Uterus (tissue), 4 donors: ENCODE measurements around the gene ALS2CL. TPM values are rescaled to one million over a fixed set of nuclear protein-coding genes. Genes with fewer than 3 reads are reported as not detected.

Source experiments
- DNase-seq, 2 donors: peaks; one replicate each; pipeline ENCODE4 v3.0.0-alpha.2; 2019 to 2020
- H3K27ac ChIP-seq, 2 donors: fragments of 200-600 bp; sonication (generic); 1 replicate in 1 of 2; 2 replicates in 1 of 2; pipeline ENCODE4 v1.5.1; 2016 to 2018
- H3K27me3 ChIP-seq, 2 donors: fragments of 200-600 bp; sonication (generic); one replicate each; pipeline ENCODE4 v1.5.1; 2018 to 2019; ENCODE audit warnings: control low read depth in 1 of 2
- H3K36me3 ChIP-seq, 2 donors: fragments of 200-600 bp; sonication (generic); one replicate each; pipeline ENCODE4 v1.5.1; 2019; ENCODE audit warnings: control low read depth in 1 of 2
- H3K4me1 ChIP-seq, 2 donors: fragments of 200-600 bp; sonication (generic); one replicate each; pipeline ENCODE4 v1.5.1; 2018 to 2019; ENCODE audit warnings: control low read depth in 1 of 2
- H3K4me3 ChIP-seq, 2 donors: fragments of 200-600 bp; sonication (generic); 1 replicate in 1 of 2; 2 replicates in 1 of 2; pipeline ENCODE4 v1.5.1; 2018 to 2019; ENCODE audit warnings: mild to moderate bottlenecking in 1 of 2
- H3K9me3 ChIP-seq, 2 donors: fragments of 200-600 bp; sonication (generic); one replicate each; pipeline ENCODE4 v1.5.1; 2019; ENCODE audit warnings: control low read depth in 1 of 2
- POLR2A ChIP-seq, 2 donors: fragments of 450-650 bp; IDR thresholded peaks; one replicate each; pipeline ENCODE4 v1.6.1; 2016; ENCODE audit warnings: antibody characterized with exemption in 2 of 2, mild to moderate bottlenecking in 1 of 2, moderate library complexity in 1 of 2
- intact Hi-C: fragments of 100-400 bp; cut with DNase I; formaldehyde crosslinking; loops from one replicate; pipeline ENCODE4 v1.15.1; 2023; ENCODE audit warnings: low total_unique reads
- total RNA-seq, 4 donors: library from RNA; depleted of rRNA in 3 of 4; stranded (reverse); fragments of >200 nt in 3 of 4; gene quantifications; one replicate each; pipeline versions ENCODE4 v1.1.0 to v1.2.4, GENCODE V29; 2014 to 2023
- TF ChIP-seq, protein P1 (sequence below), 4 experiments: fragments of 200-600 bp in 2 of 4; fragments of 450-650 bp in 2 of 4; sonication (generic) in 2 of 4; IDR thresholded peaks; one replicate each; pipeline ENCODE4 v1.5.1; 2016 to 2019; ENCODE audit warnings: antibody characterized with exemption in 4 of 4, mild to moderate bottlenecking in 2 of 4, moderate library complexity in 1 of 4
- donor health status: DM: yes; HTN: yes; CAD: no.

The ALS2CL gene
- total RNA-seq, 4 donors from 2014 or later, result 15.7 to 75.3 (median 31.5) TPM

DNA sequence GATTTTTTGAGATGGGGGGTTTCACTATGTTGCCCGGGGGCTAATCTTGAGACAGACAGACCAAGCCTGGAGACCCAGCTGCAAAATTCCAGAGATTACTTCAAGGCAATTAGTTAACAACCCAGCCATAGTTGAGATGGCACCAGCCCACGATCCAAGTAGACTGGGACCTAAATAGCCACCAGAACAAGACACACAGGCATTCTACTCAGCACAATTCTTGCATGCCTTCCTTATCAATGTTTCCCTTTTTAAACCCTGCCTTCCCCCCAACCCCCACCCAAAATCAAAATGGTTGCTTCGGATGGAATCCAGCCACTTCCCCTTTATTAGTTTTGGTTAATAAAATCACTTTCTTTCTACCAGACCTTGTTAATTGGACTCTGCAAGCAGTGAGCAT lies 52.6 kb downstream of the ALS2CL start:
- intact Hi-C loops, result no loop called here
- TF ChIP-seq, protein P1, sequence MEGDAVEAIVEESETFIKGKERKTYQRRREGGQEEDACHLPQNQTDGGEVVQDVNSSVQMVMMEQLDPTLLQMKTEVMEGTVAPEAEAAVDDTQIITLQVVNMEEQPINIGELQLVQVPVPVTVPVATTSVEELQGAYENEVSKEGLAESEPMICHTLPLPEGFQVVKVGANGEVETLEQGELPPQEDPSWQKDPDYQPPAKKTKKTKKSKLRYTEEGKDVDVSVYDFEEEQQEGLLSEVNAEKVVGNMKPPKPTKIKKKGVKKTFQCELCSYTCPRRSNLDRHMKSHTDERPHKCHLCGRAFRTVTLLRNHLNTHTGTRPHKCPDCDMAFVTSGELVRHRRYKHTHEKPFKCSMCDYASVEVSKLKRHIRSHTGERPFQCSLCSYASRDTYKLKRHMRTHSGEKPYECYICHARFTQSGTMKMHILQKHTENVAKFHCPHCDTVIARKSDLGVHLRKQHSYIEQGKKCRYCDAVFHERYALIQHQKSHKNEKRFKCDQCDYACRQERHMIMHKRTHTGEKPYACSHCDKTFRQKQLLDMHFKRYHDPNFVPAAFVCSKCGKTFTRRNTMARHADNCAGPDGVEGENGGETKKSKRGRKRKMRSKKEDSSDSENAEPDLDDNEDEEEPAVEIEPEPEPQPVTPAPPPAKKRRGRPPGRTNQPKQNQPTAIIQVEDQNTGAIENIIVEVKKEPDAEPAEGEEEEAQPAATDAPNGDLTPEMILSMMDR (IDR thresholded peaks at IDR 0.05), result no peak
- no peak for TF ChIP-seq POLR2A (IDR thresholded peaks at IDR 0.05)
- DNase-seq, result no peak
- no peaks in the 10 kb centered on the region for H3K9me3 ChIP-seq
- H3K4me1 ChIP-seq, result no peaks in the 10 kb centered on the region
- no peak overlapping the region for H3K27ac ChIP-seq
- no peaks in the 10 kb centered on the region for H3K36me3 ChIP-seq
- no peak overlapping the region for H3K4me3 ChIP-seq
- no peaks in the 10 kb centered on the region for H3K27me3 ChIP-seq

DNA sequence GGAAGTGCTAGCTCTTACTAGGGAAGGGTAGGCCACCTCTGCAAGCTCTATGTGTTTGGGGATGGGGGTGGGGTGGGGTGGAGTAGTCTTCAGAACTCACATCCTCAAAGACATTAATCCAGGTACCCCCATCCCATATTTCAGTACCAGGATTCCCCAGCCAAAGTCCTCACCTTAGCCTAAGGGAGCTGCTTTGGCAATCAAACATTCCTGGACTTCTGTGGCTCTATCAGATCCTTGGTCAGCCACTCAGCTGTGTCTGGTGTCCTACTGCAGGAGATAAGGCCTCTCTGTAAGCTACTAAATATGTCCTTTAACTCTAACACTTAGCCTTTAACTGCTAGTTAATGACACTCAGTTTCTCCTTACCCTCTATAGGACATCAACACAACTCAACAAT lies 54.3 kb downstream of the ALS2CL start:
- intact Hi-C loops, result loop anchor here (10.0 kb wide), 1 partner anchor 154 kb away; no protein-coding TSS in a partner anchor
- H3K4me3 ChIP-seq, result no peak overlapping the region

DNA sequence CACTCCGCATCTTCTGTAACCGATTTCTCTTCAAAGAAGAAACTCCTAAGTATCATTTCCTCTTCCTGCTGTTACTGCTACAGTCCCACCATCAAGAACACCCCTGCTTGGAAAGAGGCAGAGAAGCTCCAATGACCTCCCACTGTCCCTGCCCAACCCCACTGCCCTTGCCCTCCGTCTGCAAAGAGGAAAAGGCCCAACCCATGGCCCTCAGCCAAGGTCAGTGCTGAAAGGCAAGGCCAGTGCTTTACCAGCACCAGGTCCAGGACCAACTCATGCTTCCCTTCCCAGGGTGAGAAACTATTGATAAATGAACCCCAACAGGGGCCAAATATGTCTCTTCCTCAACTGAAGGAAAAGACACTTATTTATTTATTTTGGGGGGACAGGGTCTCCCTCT lies 58.6 kb downstream of the ALS2CL start:
- TF ChIP-seq, protein P1 (IDR thresholded peaks at IDR 0.05), result no peak
- no peak for TF ChIP-seq POLR2A (IDR thresholded peaks at IDR 0.05)
- H3K27me3 ChIP-seq, result no peaks in the 10 kb centered on the region
- no peak for DNase-seq

More for the DNA sequence above, 54.3 kb downstream of the ALS2CL start:
- TF ChIP-seq, protein P1 (IDR thresholded peaks at IDR 0.05), result no peak
- no peak for TF ChIP-seq POLR2A (IDR thresholded peaks at IDR 0.05)
- Histone ChIP-seq H3K4me1 (no peaks in the 10 kb centered on the region), H3K9me3 (no peaks in the 10 kb centered on the region), H3K27ac (no peak overlapping the region), H3K27me3 (no peaks in the 10 kb centered on the region), H3K36me3 (no peaks in the 10 kb centered on the region)
- DNase-seq, result no peak

DNA sequence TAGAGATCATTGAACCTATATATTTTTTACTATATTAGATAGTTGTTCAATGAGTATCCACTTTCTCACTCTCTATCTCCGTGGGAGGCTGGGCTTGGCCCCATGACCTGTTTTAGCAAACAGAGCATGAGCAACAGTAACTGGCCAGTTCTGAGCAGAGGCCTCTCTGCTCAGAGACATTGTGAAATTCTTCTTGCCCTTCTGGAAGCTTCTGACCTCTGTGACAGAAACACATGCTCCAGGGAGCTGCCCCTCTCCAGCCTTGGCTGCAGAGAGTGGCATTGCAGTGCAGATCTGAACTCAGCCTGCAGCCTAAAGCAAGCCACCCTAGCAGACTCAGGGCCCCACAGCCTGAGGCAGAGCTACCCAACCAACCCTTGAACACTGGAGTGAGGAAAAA lies 60.7 kb downstream of the ALS2CL start:
- no peak for DNase-seq
- no peaks in the 10 kb centered on the region for H3K27me3 ChIP-seq
- no peak overlapping the region for H3K27ac ChIP-seq
- H3K9me3 ChIP-seq, result no peaks in the 10 kb centered on the region
- TF ChIP-seq, protein P1 (IDR thresholded peaks at IDR 0.05), result no peak
- TF ChIP-seq POLR2A (IDR thresholded peaks at IDR 0.05), result no peak
- no peaks in the 10 kb centered on the region for H3K4me1 ChIP-seq
- intact Hi-C loops, result loop anchor here (10.0 kb wide), 1 partner anchor 148 kb away; no protein-coding TSS in a partner anchor
- H3K36me3 ChIP-seq, result no peaks in the 10 kb centered on the region
- no peak overlapping the region for H3K4me3 ChIP-seq

More for the DNA sequence above, 58.6 kb downstream of the ALS2CL start:
- no peaks in the 10 kb centered on the region for H3K36me3 ChIP-seq
- H3K27ac ChIP-seq, result no peak overlapping the region
- no peak overlapping the region for H3K4me3 ChIP-seq
- H3K4me1 ChIP-seq, result no peaks in the 10 kb centered on the region
- H3K9me3 ChIP-seq, result no peaks in the 10 kb centered on the region
- intact Hi-C loops, result loop anchor here (10.0 kb wide), 1 partner anchor 150 kb away; no protein-coding TSS in a partner anchor

GRCh38 chr3:46629551-46630517 lies 63.6 kb downstream of the ALS2CL start:
- DNase-seq, result peak; percentile 72 to 82
- peak overlapping the region; percentile 64 to 69 for H3K27ac ChIP-seq
- no peaks in the 10 kb centered on the region for H3K4me1 ChIP-seq
- H3K36me3 ChIP-seq, result no peaks in the 10 kb centered on the region
- no peak for TF ChIP-seq POLR2A (IDR thresholded peaks at IDR 0.05)
- TF ChIP-seq, protein P1 (IDR thresholded peaks at IDR 0.05), result peak; percentile 97 to 100 (median 98)
- no peaks in the 10 kb centered on the region for H3K9me3 ChIP-seq
- peak overlapping the region; percentile 29 to 36 for H3K4me3 ChIP-seq
- intact Hi-C loops, result loop anchor here (10.0 kb wide), 1 partner anchor 145 kb away; no protein-coding TSS in a partner anchor
- H3K27me3 ChIP-seq, result no peaks in the 10 kb centered on the region
